RPMI7951 (cell line): ENCODE measurements around the gene SULT2B1. TPM values are rescaled to one million over a fixed set of nuclear protein-coding genes. Genes with fewer than 3 reads are reported as not detected.

Experiments
- DNase-seq: peaks from one replicate; pipeline ENCODE4 v3.0.0-alpha.2; 2012; ENCODE audit warnings: low read depth
- total RNA-seq: library from RNA; depleted of rRNA; stranded (reverse); fragments of >200 nt; shearing (Covaris generic); gene quantifications from 2 replicates; pipeline ENCODE4 v1.2.3, GENCODE V29; 2014

Gene SULT2B1
- total RNA-seq, 1 experiment from 2014 or later, result not detected

- DNase-seq, result peak; percentile 97
Observed at GRCh38 chr19:48634424-48635262, 82.7 kb downstream of the SULT2B1 start.

- DNase-seq, result peak; percentile 44
Observed at GRCh38 chr19:48635263-48635965, 83.4 kb downstream of the SULT2B1 start.

- DNase-seq, result no peak
Observed at GRCh38 chr19:48635966-48636858, 84.2 kb downstream of the SULT2B1 start.

GRCh38 chr19:48636859-48637448 is 85.0 kb downstream of the SULT2B1 start, which contains the start of gene DBP:
TSS of gene DBP (minus strand) at chr19:48637379. CDS start at chr19:48636994, 385 bp downstream.
- peak; percentile 58 for DNase-seq

GRCh38 chr19:48637449-48637947 is 85.5 kb downstream of the SULT2B1 start:
- peak; percentile 100 for DNase-seq

GRCh38 chr19:48637948-48638830 is 86.2 kb downstream of the SULT2B1 start:
- DNase-seq, result peak; percentile 94

GRCh38 chr19:48638831-48639381 is 86.9 kb downstream of the SULT2B1 start:
- DNase-seq, result no peak

- DNase-seq, result no peak
Observed at GRCh38 chr19:48639483-48640375, 87.8 kb downstream of the SULT2B1 start.

- no peak for DNase-seq
Observed at GRCh38 chr19:48641850-48642249, 89.9 kb downstream of the SULT2B1 start.

- DNase-seq, result no peak
Observed at GRCh38 chr19:48642862-48643261, 90.9 kb downstream of the SULT2B1 start.

- DNase-seq, result no peak
Observed at GRCh38 chr19:48644355-48644754, 92.4 kb downstream of the SULT2B1 start.

GRCh38 chr19:48644839-48645619 is 93.1 kb downstream of the SULT2B1 start:
- DNase-seq, result peak; percentile 74

- DNase-seq, result no peak
Observed at GRCh38 chr19:48645620-48646000, 93.6 kb downstream of the SULT2B1 start.

- no peak for DNase-seq
Observed at GRCh38 chr19:48646001-48646721, 94.2 kb downstream of the SULT2B1 start, which contains the start of gene CA11. TSS of gene CA11 (minus strand) at chr19:48646187. CDS start at chr19:48645632, 555 bp downstream.

- DNase-seq, result peak; percentile 78
Observed at GRCh38 chr19:48646722-48647216, 94.8 kb downstream of the SULT2B1 start.

- no peak for DNase-seq
Observed at GRCh38 chr19:48648134-48648533, 96.2 kb downstream of the SULT2B1 start.
